ENCODE measurements around the gene CGREF1.
"Not testable (repeated sequence)": the region's sequence is repeated elsewhere in the genome, so short reads cannot be mapped to it uniquely, and the experiment has no call there.

Gene CGREF1

DNA sequence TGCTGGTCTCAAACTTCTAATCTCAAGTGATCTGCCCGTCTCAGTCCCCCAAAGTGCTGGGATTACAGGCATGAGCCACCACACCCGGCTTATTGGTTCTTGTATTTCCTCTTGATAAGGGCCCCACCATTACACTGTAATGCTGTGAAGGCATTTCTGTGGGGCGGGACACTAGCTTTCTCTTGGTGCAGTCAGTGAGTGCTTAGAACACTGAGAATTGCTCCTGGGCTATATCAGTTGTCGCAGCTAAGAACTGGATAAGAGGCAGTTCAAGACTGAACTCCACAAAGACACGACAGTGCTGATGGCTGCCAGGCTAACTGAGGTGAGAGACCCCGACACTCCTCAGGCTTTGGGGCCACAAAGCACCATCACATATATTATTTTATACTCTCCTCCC lies 30.3 kb downstream of the CGREF1 start:
- DNase-seq (ENCODE audit: low read depth in 3 of 3, low spot score in 1 of 3), result no peak

DNA sequence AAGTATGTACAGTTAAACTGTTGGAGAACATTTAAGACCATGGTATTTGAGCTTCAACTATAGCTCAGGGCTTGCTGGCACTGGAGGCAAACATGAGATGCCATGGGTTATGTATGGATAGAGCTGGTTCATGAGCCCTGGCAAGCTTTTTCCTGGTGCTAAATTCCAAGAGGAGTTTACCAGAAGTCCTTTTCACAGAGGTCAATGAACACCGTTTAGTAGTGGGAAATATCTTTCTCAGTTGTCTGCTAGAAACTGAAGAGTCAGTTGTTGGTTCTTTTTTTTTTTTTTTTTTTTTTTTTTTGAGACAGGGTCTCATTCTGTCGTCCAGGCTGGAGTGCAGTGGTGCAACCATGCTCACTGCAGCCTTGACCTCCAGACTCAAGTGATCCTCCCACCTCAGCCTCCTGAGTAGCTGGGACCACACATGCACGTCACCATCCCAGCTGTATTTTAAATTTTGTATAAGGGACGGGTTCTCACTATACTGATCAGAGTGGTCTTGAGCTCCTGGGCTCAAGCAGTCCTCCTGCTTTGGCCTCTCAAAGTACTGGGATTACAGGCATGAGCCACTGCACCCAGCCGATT lies 31.0 kb downstream of the CGREF1 start:
- no peak for DNase-seq (ENCODE audit: low read depth in 3 of 3, low spot score in 1 of 3)

DNA sequence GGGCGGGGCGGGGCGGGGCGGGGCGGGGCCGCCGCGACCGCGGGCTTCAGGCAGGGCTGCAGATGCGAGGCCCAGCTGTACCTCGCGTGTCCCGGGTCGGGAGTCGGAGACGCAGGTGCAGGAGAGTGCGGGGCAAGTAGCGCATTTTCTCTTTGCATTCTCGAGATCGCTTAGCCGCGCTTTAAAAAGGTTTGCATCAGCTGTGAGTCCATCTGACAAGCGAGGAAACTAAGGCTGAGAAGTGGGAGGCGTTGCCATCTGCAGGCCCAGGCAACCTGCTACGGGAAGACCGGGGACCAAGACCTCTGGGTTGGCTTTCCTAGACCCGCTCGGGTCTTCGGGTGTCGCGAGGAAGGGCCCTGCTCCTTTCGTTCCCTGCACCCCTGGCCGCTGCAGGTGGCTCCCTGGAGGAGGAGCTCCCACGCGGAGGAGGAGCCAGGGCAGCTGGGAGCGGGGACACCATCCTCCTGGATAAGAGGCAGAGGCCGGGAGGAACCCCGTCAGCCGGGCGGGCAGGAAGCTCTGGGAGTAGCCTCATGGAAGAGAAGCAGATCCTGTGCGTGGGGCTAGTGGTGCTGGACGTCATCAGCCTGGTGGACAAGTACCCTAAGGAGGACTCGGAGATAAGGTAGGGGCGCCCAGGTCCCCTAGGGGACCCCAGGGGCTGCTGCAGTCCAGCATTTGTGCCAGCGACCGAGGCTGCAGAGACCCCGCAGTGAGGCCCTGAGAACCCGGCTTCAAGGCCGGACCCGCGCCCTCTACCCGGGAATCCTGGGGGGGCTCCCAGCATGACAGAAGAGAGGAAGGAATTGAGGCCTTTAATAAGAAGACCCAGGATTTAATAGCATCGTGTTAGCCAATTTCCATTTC lies 32.0 kb downstream of the CGREF1 start, which contains the start of gene KHK:
Gene KHK (plus strand): TSS at position 49 of the 870 bp plus-strand sequence. CDS start 488 bp downstream, at position 537.
- no peak for DNase-seq (ENCODE audit: low read depth in 3 of 3, low spot score in 1 of 3)

DNA sequence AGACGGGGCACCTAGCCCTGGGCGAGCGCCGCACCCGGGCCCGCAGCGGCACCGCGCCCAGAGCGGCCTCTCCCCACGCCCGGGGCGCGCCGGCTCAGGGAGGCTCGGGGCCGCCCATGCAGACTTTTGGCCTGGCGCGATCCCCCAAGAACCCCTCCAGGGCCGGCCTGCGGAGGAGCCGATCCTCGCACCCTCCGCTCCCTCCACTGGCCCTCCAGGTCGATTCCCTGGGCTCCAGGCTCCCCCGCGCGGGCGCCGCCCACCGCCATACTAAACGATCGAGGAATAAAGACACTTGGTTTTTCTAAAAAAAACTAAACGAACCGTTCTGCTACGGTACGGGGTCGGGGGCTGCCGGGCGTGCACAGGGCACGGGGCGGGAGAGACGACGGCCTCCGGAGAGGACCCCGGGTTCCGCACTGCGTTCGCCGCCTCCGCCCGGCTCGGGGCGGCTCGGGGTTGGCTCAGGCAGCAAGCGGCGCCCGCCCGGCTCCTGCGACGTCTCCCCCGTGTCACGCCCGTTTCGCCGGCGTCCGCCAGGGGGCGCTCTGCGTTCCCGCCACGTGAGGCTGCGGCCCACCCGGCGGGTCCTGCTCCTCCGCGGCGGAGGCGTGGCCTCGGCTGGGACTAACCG lies 32.7 kb downstream of the CGREF1 start:
- DNase-seq (ENCODE audit: low read depth in 3 of 3, low spot score in 1 of 3), result peak; percentile 91 to 99 (median 98)

DNA sequence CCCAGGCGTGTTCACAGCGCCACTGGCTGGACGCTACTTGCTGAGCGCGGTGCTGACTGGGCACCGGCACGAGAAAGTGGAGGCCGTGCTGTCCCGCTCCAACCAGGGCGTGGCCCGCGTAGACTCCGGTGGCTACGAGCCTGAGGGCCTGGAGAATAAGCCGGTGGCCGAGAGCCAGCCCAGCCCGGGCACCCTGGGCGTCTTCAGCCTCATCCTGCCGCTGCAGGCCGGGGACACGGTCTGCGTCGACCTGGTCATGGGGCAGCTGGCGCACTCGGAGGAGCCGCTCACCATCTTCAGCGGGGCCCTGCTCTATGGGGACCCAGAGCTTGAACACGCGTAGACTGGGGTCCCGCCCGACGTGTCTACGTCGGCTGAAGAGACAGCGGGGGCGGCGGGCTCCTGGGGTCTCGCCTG lies 33.2 kb downstream of the CGREF1 start:
- DNase-seq (ENCODE audit: low read depth in 3 of 3, low spot score in 1 of 3), result peak in 1 of 3 donors; percentile 29

DNA sequence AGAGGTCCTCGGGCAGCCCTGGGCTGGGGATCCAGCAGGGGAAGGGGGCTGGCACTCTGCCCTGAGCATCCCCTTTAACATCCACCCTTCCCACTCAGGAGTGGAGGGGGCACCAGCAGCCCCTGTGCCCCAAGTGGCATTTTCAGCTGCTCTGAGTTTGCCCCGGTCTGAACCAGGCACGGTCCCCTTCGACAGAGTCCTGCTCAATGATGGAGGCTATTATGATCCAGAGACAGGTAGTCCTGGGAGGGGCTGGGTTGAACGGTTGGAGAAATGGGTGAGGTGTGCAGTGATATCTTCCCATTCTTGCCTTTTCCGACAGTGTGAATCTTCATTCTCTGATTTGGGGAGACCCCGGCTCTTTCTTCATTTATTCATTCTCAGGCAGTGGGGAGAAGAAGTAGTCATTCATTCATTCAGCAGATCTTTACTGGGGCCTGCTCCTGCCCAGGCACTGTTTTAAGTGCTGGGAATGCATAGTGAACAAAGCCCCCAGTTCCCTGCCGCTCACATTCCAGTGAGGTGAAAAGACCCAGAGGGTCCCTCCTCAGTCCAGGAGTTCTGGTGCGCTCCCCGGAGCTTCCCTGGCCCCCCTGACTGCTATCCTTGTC lies 33.8 kb downstream of the CGREF1 start:
- no peak for DNase-seq (ENCODE audit: low read depth in 3 of 3, low spot score in 1 of 3)

DNA sequence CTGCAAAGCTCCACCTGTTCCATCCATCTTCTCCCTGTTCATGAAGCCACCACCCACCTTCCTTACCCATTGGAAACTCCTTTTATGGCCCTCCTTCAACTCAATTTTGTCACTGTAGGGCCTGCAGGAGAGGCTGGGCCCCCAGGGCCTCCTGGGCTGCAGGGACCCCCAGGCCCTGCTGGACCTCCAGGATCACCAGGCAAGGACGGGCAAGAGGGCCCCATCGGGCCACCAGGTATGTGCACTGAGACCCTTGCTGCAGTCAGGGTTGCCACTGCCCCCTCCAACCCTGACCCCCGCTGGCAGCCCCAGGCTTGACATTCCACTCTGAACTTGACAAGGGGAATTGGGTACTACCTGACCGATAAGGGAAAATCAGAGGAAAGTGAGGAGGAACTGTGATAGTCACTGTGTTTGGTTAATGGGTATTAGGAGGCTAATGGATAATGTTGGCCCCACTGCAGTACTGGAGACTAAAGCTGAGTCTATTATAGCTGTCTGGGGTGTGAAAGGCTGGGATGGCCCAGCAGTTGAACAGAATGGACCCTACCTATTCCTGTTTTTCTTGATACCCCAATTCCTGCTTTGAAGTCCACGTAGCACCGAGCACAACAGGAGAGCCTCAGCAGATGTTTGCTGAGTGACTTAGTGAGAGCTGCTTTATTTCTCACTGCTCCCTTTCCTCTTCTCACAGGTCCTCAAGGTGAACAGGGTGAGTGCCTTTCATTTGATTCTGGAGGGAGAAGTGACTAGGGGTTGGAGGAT lies 34.4 kb downstream of the CGREF1 start:
- no peak for DNase-seq (ENCODE audit: low read depth in 3 of 3, low spot score in 1 of 3)

DNA sequence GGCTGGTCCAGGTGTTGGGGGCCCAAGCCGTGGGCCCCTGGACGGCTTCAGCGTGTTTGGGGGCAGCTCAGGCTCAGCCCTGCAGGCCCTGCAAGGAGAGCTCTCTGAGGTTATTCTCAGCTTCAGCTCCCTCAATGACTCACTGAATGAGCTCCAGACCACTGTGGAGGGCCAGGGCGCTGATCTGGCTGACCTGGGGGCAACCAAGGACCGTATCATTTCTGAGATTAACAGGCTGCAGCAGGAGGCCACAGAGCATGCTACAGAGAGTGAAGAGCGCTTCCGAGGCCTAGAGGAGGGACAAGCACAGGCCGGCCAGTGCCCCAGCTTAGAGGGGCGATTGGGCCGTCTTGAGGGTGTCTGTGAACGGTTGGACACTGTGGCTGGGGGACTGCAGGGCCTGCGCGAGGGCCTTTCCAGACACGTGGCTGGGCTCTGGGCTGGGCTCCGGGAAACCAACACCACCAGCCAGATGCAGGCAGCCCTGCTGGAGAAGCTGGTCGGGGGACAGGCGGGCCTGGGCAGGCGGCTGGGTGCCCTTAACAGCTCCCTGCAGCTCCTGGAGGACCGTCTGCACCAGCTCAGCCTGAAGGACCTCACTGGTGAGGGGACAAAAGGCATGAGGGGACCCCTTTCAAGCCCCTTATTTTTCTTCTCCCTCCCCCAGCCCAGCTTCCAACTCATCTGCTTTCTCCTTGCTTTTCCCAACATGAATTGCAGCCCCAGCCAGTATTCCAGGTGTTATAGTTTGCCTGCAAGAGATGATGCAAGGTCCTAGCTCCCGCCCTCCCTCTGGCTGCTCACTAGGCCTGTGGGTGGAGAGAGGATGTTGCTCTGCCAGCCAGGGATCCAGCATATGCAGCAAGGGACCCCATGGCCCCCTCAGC lies 35.3 kb downstream of the CGREF1 start:
- DNase-seq (ENCODE audit: low read depth in 3 of 3, low spot score in 1 of 3), result no peak

DNA sequence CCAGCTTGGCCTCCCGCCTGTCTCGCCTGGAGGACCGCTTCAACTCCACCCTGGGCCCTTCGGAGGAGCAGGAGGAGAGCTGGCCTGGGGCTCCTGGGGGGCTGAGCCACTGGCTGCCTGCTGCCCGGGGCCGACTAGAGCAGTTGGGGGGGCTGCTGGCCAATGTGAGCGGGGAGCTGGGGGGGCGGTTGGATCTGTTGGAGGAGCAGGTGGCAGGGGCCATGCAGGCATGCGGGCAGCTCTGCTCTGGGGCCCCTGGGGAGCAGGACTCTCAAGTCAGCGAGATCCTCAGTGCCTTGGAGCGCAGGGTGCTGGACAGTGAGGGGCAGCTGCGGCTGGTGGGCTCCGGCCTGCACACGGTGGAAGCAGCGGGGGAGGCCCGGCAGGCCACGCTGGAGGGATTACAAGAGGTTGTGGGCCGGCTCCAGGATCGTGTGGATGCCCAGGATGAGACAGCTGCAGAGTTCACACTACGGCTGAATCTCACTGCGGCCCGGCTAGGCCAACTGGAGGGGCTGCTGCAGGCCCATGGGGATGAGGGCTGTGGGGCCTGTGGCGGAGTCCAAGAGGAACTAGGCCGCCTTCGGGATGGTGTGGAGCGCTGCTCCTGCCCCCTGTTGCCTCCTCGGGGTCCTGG lies 36.0 kb downstream of the CGREF1 start:
- no peak for DNase-seq (ENCODE audit: low read depth in 3 of 3, low spot score in 1 of 3)

DNA sequence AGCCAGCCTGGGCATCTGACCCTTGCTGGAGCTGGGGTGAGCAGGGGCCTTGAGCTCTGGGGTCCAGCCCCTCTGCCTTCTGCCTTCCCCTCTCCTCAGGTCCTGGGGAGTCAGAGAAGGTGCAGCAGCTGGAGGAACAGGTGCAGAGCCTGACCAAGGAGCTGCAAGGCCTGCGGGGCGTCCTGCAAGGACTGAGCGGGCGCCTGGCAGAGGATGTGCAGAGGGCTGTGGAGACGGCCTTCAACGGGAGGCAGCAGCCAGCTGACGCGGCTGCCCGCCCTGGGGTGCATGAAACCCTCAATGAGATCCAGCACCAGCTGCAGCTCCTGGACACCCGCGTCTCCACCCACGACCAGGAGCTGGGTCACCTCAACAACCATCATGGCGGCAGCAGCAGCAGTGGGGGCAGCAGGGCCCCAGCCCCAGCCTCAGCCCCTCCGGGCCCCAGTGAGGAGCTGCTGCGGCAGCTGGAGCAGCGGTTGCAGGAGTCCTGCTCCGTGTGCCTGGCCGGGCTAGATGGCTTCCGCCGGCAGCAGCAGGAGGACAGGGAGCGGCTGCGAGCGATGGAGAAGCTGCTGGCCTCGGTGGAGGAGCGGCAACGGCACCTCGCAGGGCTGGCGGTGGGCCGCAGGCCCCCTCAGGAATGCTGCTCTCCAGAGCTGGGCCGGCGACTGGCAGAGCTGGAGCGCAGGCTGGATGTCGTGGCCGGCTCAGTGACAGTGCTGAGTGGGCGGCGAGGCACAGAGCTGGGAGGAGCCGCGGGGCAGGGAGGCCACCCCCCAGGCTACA lies 36.8 kb downstream of the CGREF1 start:
- no peak for DNase-seq (ENCODE audit: low read depth in 3 of 3, low spot score in 1 of 3)

DNA sequence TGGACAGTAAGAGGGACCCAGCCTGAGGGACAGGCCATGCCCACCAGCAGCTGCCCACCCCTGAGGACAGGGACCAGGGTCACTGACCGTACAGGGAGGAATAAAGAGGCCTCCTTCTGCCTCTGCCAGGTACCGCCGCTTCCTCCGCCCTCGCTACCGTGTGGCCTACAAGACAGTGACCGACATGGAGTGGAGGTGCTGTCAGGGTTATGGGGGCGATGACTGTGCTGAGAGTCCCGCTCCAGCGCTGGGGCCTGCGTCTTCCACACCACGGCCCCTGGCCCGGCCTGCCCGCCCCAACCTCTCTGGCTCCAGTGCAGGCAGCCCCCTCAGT lies 38.4 kb downstream of the CGREF1 start:
- DNase-seq (ENCODE audit: low read depth in 3 of 3, low spot score in 1 of 3), result no peak

DNA sequence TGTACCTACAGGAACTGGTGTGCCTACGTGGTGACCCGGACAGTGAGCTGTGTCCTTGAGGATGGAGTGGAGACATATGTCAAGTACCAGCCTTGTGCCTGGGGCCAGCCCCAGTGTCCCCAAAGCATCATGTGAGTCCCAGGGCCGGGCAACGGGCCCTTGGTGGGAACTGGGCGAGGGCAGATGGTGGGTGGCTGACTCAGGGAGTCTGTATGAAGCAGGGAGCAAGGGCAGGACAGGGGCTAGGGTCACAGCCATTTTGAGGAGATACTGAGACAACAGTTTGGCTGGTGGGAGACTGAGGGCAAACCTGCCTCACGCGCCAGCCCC lies 38.8 kb downstream of the CGREF1 start:
- no peak for DNase-seq (ENCODE audit: low read depth in 3 of 3, low spot score in 1 of 3)

DNA sequence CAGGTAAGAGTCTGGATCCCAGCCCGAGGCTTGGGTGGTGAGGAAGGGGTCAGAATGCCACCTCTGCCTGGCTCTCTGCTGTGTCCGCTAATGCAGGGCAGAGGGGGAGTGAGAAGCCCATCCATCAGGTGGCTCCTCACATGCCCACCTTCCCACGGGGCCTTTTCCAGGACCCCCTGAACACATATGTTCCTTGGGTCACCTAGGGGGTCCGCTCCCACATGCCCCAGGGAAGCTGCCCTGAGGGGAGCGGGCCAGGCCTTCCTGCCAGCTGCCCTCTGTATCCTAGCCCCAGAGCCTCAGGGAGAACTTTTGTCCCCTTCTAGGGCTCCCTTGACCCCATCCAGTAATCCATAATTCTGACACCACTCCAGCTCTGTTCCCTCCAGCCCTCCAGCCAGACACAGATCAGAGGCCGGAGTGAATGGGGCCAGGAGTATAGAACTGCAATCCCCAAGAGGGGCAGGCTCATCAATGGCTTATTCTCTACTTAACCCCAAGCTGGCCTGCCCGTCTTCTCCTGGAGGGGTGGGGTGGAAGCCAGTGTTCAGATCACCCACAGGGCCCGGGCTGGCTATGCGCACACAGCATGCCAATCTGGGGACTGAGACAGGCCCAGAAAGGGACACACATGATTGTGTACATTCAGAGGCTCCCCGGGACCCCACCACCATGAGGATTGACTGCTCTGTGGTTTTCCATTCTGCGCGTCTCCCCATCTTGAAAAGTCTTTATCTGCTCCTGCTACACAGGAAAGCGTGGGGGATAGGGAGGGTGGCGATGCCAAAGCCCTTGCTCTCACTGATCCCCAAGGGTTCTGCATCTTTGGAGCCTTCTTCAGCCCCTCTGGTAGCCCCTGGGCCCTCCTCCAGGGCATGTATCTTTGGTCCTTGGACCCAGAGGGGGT lies 39.4 kb downstream of the CGREF1 start:
- DNase-seq (ENCODE audit: low read depth in 3 of 3, low spot score in 1 of 3), result no peak

DNA sequence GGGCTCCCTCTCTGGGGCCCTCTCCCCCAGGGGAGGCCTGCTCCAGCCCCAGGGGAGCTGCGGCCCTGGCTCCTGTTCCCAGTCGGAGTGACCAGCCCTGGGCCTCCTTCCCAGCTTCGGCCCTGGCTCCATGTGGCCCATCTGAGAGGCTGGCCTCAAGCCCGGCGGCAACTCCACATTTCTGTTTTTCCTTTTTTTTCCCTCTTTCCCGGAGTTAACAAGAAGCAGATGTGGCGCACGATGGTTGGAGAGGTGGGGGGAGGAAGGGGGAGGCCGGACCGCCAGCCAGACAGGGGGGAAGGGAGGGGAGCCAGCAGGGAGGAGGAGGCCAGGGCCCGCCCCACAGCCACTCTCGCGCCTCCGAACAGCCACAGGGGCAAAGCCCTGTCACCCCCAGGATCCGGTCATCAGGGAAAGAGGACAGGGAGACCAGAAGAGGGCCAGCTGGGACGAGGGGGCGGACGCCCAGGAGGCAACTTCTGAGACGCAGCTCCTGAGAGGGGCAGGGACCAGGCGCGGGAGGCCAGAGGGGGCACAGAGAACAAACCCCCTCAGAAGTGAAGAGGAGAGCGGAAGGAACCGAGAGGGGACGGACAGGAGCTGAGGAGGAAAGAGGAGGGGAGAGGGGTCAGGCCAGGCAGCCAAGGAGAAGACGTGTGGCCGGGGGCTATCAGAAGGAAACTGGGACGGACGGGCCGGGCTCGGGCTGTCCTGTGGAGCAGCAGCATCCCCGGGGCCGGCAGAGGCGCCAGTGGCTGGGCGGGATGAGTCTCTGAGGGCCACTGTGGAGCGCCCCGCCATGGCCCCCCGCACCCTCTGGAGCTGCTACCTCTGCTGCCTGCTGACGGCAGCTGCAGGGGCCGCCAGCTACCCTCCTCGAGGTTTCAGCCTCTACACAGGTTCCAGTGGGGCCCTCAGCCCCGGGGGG lies 40.4 kb downstream of the CGREF1 start, which contains the start of gene EMILIN1:
Gene EMILIN1 (plus strand): TSS at position 349 of the 928 bp plus-strand sequence. CDS start 451 bp downstream, at position 800.
- no peak for DNase-seq (ENCODE audit: low read depth in 3 of 3, low spot score in 1 of 3)

DNA sequence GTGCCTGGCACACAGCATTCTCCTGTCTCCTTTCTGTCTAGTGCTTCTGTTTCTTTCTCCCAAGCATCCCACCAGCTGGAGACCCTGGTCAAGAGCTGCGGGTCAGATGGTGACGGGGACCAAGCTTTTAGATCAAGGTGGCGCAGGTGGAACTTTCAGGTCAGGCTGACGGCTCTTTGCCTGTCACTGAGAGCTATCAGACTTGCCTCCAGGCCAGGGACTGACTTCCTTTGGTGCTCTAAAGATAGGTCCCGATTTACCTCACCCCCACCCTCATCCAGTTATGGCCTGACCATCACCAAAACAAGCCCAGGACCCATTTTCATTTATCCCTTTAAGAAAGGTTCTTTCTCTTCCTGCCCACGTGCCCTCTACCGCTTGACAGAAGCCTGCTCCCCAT lies 41.7 kb downstream of the CGREF1 start:
- no peak for DNase-seq (ENCODE audit: low read depth in 3 of 3, low spot score in 1 of 3)

DNA sequence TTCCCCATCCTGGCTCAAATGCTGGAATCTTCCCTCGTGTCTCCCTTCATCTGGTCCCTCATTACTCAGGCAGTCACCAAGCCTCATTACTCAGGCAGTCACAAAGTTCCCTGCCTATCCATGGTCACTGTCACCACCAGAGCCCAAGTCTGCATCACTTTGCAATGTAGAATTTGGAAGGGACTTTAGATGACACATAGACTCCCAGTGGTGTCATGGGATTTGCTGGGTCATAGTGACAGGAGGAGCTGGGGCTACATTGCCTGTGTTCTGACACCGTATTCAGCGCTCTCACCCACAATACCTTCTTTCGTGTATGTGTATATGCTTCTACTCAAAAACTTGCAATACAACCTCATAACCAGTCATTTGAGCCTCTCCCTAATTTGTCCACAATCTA lies 42.6 kb downstream of the CGREF1 start:
- DNase-seq (ENCODE audit: low read depth in 3 of 3, low spot score in 1 of 3), result no peak

DNA sequence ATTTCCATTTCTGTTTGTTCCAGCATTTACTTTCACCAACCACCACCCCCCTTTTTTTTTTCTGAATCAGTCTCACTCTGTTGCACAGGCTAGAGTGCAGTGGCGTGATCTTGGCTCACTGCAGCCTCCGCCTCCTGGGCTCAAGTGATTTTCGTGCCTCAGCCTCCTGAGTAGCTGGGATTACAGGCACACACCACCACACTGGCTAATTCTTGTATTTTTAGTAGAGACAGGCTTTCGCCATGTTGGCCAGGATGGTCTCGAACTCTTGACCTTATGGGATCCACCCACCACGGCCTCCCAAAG lies 43.4 kb downstream of the CGREF1 start:
- DNase-seq (ENCODE audit: low read depth in 3 of 3, low spot score in 1 of 3), result not testable (repeated sequence)

Measured in stimulated activated CD4-positive, alpha-beta T cell treated with anti-CD3 and anti-CD28 coated beads, TNF-alpha, amount 100 ng/mL, for 1 hour (primary cell).